NB4 (cell line): ENCODE data around the gene CPHXL.

Source experiments
- MYC ChIP-seq: IDR thresholded peaks from 2 replicates; pipeline ENCODE4 v1.6.1; 2011; ENCODE audit warnings: low read depth, low read length
- TF ChIP-seq, protein P1 (sequence below): IDR thresholded peaks from one replicate; pipeline ENCODE4 v1.5.1; 2012; ENCODE audit warnings: low read depth, low read length

DNA sequence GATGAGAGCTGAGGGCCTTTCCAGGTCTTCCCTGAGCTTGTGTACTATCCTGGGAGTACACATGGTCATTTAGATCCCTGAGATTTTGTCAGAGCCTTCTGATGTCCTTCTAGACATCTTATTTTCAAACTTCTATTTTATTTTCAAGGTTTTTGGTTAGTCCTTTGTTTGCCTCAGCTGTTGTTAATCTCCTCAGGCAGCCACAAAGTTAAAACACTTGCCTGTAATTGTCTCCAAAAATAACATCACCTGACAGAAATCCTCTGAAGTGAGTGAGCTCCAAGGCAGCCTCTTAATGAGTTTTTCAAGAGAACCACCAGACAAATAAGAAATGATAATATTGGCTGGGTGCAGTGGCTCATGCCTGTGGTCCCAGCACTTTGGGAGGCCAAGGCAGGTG lies 43.8 kb upstream of the CPHXL start:
- no peak for TF ChIP-seq MYC
- TF ChIP-seq, protein P1, sequence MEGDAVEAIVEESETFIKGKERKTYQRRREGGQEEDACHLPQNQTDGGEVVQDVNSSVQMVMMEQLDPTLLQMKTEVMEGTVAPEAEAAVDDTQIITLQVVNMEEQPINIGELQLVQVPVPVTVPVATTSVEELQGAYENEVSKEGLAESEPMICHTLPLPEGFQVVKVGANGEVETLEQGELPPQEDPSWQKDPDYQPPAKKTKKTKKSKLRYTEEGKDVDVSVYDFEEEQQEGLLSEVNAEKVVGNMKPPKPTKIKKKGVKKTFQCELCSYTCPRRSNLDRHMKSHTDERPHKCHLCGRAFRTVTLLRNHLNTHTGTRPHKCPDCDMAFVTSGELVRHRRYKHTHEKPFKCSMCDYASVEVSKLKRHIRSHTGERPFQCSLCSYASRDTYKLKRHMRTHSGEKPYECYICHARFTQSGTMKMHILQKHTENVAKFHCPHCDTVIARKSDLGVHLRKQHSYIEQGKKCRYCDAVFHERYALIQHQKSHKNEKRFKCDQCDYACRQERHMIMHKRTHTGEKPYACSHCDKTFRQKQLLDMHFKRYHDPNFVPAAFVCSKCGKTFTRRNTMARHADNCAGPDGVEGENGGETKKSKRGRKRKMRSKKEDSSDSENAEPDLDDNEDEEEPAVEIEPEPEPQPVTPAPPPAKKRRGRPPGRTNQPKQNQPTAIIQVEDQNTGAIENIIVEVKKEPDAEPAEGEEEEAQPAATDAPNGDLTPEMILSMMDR, result no peak
